ENCODE results near the gene DENND4B.

DENND4B gene, protein sequence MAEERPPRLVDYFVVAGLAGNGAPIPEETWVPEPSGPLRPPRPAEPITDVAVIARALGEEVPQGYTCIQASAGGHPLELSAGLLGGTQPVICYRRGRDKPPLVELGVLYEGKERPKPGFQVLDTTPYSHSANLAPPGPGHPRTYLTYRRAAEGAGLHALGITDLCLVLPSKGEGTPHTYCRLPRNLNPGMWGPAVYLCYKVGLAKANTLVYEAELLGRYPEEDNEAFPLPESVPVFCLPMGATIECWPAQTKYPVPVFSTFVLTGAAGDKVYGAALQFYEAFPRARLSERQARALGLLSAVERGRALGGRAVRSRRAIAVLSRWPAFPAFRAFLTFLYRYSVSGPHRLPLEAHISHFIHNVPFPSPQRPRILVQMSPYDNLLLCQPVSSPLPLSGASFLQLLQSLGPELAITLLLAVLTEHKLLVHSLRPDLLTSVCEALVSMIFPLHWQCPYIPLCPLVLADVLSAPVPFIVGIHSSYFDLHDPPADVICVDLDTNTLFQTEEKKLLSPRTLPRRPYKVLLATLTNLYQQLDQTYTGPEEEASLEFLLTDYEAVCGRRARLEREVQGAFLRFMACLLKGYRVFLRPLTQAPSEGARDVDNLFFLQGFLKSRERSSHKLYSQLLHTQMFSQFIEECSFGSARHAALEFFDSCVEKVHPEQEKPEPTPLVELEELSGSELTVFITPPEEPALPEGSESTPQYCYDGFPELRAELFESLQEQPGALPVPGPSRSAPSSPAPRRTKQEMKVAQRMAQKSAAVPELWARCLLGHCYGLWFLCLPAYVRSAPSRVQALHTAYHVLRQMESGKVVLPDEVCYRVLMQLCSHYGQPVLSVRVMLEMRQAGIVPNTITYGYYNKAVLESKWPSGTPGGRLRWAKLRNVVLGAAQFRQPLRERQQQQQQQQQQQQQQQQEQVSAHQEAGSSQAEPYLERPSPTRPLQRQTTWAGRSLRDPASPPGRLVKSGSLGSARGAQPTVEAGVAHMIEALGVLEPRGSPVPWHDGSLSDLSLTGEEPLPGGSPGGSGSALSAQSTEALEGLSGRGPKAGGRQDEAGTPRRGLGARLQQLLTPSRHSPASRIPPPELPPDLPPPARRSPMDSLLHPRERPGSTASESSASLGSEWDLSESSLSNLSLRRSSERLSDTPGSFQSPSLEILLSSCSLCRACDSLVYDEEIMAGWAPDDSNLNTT (N-terminal part only)

DNA sequence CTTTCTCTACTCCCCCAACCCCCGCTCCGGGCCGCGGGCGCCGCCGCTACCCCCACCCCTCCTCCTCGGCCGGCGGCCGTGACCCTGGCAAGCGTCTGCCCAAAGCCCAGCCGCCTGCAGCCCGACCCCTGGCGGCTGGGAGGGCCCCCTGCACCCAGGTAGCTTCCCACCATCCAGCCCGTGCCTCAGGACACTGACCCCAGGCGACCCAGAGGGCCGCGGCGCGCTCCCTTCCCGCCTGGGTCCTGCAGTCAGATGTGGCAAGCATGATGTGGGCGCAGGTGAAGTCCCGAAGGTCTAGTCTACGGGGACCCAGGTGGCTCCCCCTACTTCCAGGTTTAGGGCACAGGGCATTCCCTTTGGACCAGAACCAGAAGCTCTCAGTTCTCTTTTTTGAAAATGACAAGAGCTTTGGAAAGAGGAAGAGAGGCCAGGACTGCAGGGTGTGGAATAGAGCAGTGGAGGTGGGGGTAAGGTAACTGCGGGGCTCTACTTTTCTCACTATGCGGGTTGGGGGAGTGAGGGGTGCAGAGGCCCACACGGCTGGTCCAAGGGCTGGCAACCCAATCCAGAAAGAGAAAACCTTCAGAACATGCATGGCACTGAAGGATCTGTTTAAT lies at the start of gene DENND4B:
TSS of gene DENND4B (minus strand) at position 97 of the 620 bp plus-strand sequence. CDS start 2,344 bp downstream, outside the sequence.
- TF ChIP-seq, protein P1, sequence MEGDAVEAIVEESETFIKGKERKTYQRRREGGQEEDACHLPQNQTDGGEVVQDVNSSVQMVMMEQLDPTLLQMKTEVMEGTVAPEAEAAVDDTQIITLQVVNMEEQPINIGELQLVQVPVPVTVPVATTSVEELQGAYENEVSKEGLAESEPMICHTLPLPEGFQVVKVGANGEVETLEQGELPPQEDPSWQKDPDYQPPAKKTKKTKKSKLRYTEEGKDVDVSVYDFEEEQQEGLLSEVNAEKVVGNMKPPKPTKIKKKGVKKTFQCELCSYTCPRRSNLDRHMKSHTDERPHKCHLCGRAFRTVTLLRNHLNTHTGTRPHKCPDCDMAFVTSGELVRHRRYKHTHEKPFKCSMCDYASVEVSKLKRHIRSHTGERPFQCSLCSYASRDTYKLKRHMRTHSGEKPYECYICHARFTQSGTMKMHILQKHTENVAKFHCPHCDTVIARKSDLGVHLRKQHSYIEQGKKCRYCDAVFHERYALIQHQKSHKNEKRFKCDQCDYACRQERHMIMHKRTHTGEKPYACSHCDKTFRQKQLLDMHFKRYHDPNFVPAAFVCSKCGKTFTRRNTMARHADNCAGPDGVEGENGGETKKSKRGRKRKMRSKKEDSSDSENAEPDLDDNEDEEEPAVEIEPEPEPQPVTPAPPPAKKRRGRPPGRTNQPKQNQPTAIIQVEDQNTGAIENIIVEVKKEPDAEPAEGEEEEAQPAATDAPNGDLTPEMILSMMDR (IDR thresholded peaks at IDR 0.05; ENCODE audit: control extremely low read depth, extremely low read depth, low read depth, missing control alignments), result peak; percentile 96
- POLR2A ChIA-PET, result interaction anchor here (0.6 to 3.7 kb wide), 13 partner anchors 8 to 224 kb away, joined by 3 to 16 read pairs (median 4); partner anchors contain the start of genes CRTC2, GATAD2B and JTB
- DNase-seq (ENCODE audit: extremely low spot score), result peak; percentile 91
- CTCF ChIA-PET, result interaction anchor here (0.7 to 9.0 kb wide), 30 partner anchors 9 to 216 kb away, joined by 3 to 108 read pairs (median 4); partner anchors contain the start of genes CREB3L4, CRTC2, GATAD2B and JTB

GRCh38 chr1:153995640-153996039 lies 49.1 kb upstream of the DENND4B start:
- ChIA-PET CTCF (interaction anchor here (1.0 to 1.8 kb wide), 3 partner anchors 9 to 317 kb away, joined by 3 to 8 read pairs (median 3); partner anchors contain the start of genes NPR1 and RAB13), POLR2A (no interaction called here)
- TF ChIP-seq, protein P1 (IDR thresholded peaks at IDR 0.05; ENCODE audit: control extremely low read depth, extremely low read depth, low read depth, missing control alignments), result no peak
- DNase-seq (ENCODE audit: extremely low spot score), result no peak

GRCh38 chr1:153995202-153995601 lies 48.7 kb upstream of the DENND4B start:
- no peak for DNase-seq (ENCODE audit: extremely low spot score)
- ChIA-PET CTCF (interaction anchor here (1.0 to 1.8 kb wide), 3 partner anchors 9 to 316 kb away, joined by 3 to 8 read pairs (median 3); partner anchors contain the start of genes NPR1 and RAB13), POLR2A (interaction anchor here (0.7 kb wide), 1 partner anchor 204 kb away, joined by 5 read pairs; no protein-coding TSS in a partner anchor)
- TF ChIP-seq, protein P1 (IDR thresholded peaks at IDR 0.05; ENCODE audit: control extremely low read depth, extremely low read depth, low read depth, missing control alignments), result no peak

- POLR2A ChIA-PET, result interaction anchor here (0.7 to 2.3 kb wide), 6 partner anchors 21 to 342 kb away, joined by 3 to 25 read pairs (median 4); partner anchors contain the start of genes CREB3L4 and CRTC2
- no peak for DNase-seq (ENCODE audit: extremely low spot score)
- CTCF ChIA-PET, result interaction anchor here (1.3 to 2.4 kb wide), 3 partner anchors 9 to 45 kb away, joined by 3 to 9 read pairs (median 4); partner anchors contain the start of genes DENND4B and JTB
- TF ChIP-seq, protein P1 (IDR thresholded peaks at IDR 0.05; ENCODE audit: control extremely low read depth, extremely low read depth, low read depth, missing control alignments), result no peak
Observed at GRCh38 chr1:153991806-153992205, 45.3 kb upstream of the DENND4B start.

- TF ChIP-seq, protein P1 (IDR thresholded peaks at IDR 0.05; ENCODE audit: control extremely low read depth, extremely low read depth, low read depth, missing control alignments), result no peak
- DNase-seq (ENCODE audit: extremely low spot score), result no peak
- ChIA-PET POLR2A (interaction anchor here (0.7 to 2.3 kb wide), 10 partner anchors 14 to 456 kb away, joined by 3 to 25 read pairs (median 5); partner anchors contain the start of genes CREB3L4, CRTC2, JTB and S100A6), CTCF (interaction anchor here (1.3 to 2.4 kb wide), 2 partner anchors 13 to 44 kb away, joined by 3 to 9 read pairs; partner anchors contain the start of genes DENND4B and JTB)
Observed at GRCh38 chr1:153991151-153991630, 44.7 kb upstream of the DENND4B start.

All from GM10248 (cell line).